Uterus (tissue), 4 donors: ENCODE data around the gene EPHB2. TPM values are rescaled to one million over a fixed set of nuclear protein-coding genes. Genes with fewer than 3 reads are reported as not detected.

Experiments used
- DNase-seq, 2 donors: peaks; one replicate each; pipeline ENCODE4 v3.0.0-alpha.2; 2019 to 2020
- H3K27ac ChIP-seq, 2 donors: fragments of 200-600 bp; sonication (generic); 1 replicate in 1 of 2; 2 replicates in 1 of 2; pipeline ENCODE4 v1.5.1; 2016 to 2018
- H3K27me3 ChIP-seq, 2 donors: fragments of 200-600 bp; sonication (generic); one replicate each; pipeline ENCODE4 v1.5.1; 2018 to 2019; ENCODE audit warnings: control low read depth in 1 of 2
- H3K36me3 ChIP-seq, 2 donors: fragments of 200-600 bp; sonication (generic); one replicate each; pipeline ENCODE4 v1.5.1; 2019; ENCODE audit warnings: control low read depth in 1 of 2
- H3K4me1 ChIP-seq, 2 donors: fragments of 200-600 bp; sonication (generic); one replicate each; pipeline ENCODE4 v1.5.1; 2018 to 2019; ENCODE audit warnings: control low read depth in 1 of 2
- H3K4me3 ChIP-seq, 2 donors: fragments of 200-600 bp; sonication (generic); 1 replicate in 1 of 2; 2 replicates in 1 of 2; pipeline ENCODE4 v1.5.1; 2018 to 2019; ENCODE audit warnings: mild to moderate bottlenecking in 1 of 2
- H3K9me3 ChIP-seq, 2 donors: fragments of 200-600 bp; sonication (generic); one replicate each; pipeline ENCODE4 v1.5.1; 2019; ENCODE audit warnings: control low read depth in 1 of 2
- CTCF ChIP-seq, 4 experiments: fragments of 200-600 bp in 2 of 4; fragments of 450-650 bp in 2 of 4; sonication (generic) in 2 of 4; IDR thresholded peaks; one replicate each; pipeline ENCODE4 v1.5.1; 2016 to 2019; ENCODE audit warnings: antibody characterized with exemption in 4 of 4, mild to moderate bottlenecking in 2 of 4, moderate library complexity in 1 of 4
- POLR2A ChIP-seq, 2 donors: fragments of 450-650 bp; IDR thresholded peaks; one replicate each; pipeline ENCODE4 v1.6.1; 2016; ENCODE audit warnings: antibody characterized with exemption in 2 of 2, mild to moderate bottlenecking in 1 of 2, moderate library complexity in 1 of 2
- intact Hi-C: fragments of 100-400 bp; cut with DNase I; formaldehyde crosslinking; loops from one replicate; pipeline ENCODE4 v1.15.1; 2023; ENCODE audit warnings: low total_unique reads
- total RNA-seq, 4 donors: library from RNA; depleted of rRNA in 3 of 4; stranded (reverse); fragments of >200 nt in 3 of 4; gene quantifications; one replicate each; pipeline versions ENCODE4 v1.1.0 to v1.2.4, GENCODE V29; 2014 to 2023
- donor health status: DM: yes; HTN: yes; CAD: no.

EPHB2 gene
- total RNA-seq, 4 donors from 2014 or later, result under 0.01 to 49.6 (median 2.2) TPM

DNA sequence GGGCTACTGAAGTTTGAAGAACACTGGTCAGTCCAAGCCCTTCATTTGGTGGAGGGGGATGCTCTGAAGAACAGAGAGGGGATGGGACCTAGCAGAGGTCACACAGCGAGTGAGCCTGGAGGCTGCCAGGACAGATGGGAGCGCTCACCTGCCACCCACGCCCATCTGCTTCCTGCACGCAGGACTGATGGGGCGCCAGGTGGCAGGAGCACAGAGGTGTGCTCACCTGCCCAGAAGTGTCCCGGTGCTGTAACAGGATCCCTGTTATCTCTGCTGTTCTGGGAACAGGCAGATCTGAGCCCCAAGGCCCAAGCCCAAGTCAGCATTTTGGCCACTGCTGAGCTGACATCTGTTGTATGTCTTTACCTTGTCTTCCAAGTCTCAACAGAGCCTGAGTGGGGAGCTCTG lies 40.5 kb downstream of the EPHB2 start:
- Histone ChIP-seq H3K27ac (peak overlapping the region in 1 of 2 donors; percentile 17), H3K4me1 (no peaks in the 10 kb centered on the region)
- DNase-seq, result no peak

DNA sequence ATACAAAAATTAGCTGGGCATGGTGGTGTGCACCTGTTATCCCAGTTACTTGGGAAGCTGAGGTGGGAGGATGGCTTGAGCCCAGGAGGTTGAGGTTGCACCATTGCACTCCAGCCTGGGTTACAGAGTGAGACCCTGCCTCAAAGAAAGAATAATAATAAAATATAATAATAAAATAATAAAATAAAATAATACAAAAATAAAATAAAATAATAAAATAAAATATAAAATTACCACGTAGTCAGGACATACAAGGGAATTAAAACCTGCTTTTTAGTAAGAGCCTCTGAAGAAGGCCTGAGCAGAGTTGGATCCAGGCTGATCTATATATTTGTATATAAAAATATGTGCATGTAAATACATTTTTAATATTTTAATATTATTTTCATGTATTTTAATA lies 41.7 kb downstream of the EPHB2 start:
- H3K36me3 ChIP-seq, result no peaks in the 10 kb centered on the region
- no peaks in the 10 kb centered on the region for H3K9me3 ChIP-seq
- H3K27ac ChIP-seq, result no peak overlapping the region
- no peak overlapping the region for H3K4me3 ChIP-seq
- no peaks in the 10 kb centered on the region for H3K27me3 ChIP-seq
- no peak for TF ChIP-seq CTCF (IDR thresholded peaks at IDR 0.05)
- intact Hi-C loops, result no loop called here
- H3K4me1 ChIP-seq, result no peaks in the 10 kb centered on the region
- DNase-seq, result no peak

More for the DNA sequence above, 40.5 kb downstream of the EPHB2 start:
- Histone ChIP-seq H3K27me3 (no peaks in the 10 kb centered on the region), H3K9me3 (no peaks in the 10 kb centered on the region), H3K4me3 (no peak overlapping the region), H3K36me3 (no peaks in the 10 kb centered on the region)
- TF ChIP-seq CTCF (IDR thresholded peaks at IDR 0.05) (no peak), POLR2A (IDR thresholded peaks at IDR 0.05) (no peak)
- intact Hi-C loops, result no loop called here

- Histone ChIP-seq H3K4me1 (no peaks in the 10 kb centered on the region), H3K27ac (peak overlapping the region; percentile 14 to 63), H3K4me3 (no peak overlapping the region), H3K9me3 (no peaks in the 10 kb centered on the region), H3K36me3 (no peaks in the 10 kb centered on the region), H3K27me3 (no peaks in the 10 kb centered on the region)
- intact Hi-C loops, result no loop called here
- TF ChIP-seq CTCF (IDR thresholded peaks at IDR 0.05) (no peak), POLR2A (IDR thresholded peaks at IDR 0.05) (no peak)
- peak; percentile 36 to 72 for DNase-seq
These were observed 42.9 kb downstream of the EPHB2 start for GRCh38 chr1:22753481-22753971.

DNA sequence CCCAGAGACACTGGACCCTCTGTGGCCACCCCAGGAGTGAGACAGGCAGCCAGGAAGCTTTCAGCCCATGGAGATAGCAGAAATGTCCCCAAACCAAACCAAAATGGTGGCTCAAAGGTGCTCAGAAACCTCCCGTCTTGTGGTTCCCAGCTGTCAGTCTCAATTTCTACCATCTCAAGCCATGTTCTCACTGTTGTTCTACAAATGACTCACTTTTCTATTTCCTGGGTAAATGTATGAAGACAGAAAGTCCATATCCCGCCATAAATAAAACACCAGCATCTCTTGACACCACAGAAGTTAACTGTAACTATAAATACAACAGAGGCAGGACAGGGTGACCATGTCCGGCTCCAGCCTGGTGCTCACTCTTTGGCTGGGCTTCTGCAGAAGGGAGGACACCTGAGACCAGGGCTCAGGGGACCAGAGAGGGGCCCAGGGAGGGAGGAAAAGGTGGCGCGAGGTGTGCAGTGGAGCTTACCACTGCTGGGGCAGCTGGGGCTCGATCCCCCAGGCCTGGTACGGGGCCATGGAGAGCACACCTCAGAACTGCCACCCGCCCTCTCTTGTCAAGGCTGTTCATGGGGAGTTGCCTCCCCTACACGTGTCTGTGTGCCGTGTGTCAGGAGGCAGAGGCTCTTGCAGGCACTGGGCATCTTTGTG lies 43.6 kb downstream of the EPHB2 start:
- no peaks in the 10 kb centered on the region for H3K36me3 ChIP-seq
- peak overlapping the region; percentile 14 to 63 for H3K27ac ChIP-seq
- H3K4me1 ChIP-seq, result no peaks in the 10 kb centered on the region
- TF ChIP-seq CTCF (IDR thresholded peaks at IDR 0.05), result no peak
- TF ChIP-seq POLR2A (IDR thresholded peaks at IDR 0.05), result no peak
- DNase-seq, result no peak
- intact Hi-C loops, result no loop called here
- H3K9me3 ChIP-seq, result no peaks in the 10 kb centered on the region
- H3K27me3 ChIP-seq, result no peaks in the 10 kb centered on the region
- H3K4me3 ChIP-seq, result no peak overlapping the region

- intact Hi-C loops, result no loop called here
- no peak overlapping the region for H3K4me3 ChIP-seq
- TF ChIP-seq POLR2A (IDR thresholded peaks at IDR 0.05) (no peak), CTCF (IDR thresholded peaks at IDR 0.05) (no peak)
These were observed 44.2 kb downstream of the EPHB2 start for GRCh38 chr1:22754824-22755223.

More at GRCh38 chr1:22754824-22755223, 44.2 kb downstream of the EPHB2 start:
- H3K36me3 ChIP-seq, result no peaks in the 10 kb centered on the region
- no peaks in the 10 kb centered on the region for H3K9me3 ChIP-seq
- no peak for DNase-seq
- H3K27me3 ChIP-seq, result no peaks in the 10 kb centered on the region
- no peaks in the 10 kb centered on the region for H3K4me1 ChIP-seq
- H3K27ac ChIP-seq, result no peak overlapping the region
